Thyroid gland (tissue), 4 donors: ENCODE data around the gene POLG.

Experiments
- CTCF ChIP-seq, 6 experiments: fragments of 200-600 bp in 3 of 6; fragments of 450-650 bp in 3 of 6; sonication (generic) in 3 of 6; IDR thresholded peaks; one replicate each; pipeline ENCODE4 v1.5.1; 2016 to 2019; ENCODE audit warnings: antibody characterized with exemption in 6 of 6, mild to moderate bottlenecking in 2 of 6, inconsistent platforms in 1 of 6, moderate library complexity in 1 of 6
- POLR2A ChIP-seq, 2 donors: fragments of 450-650 bp; IDR thresholded peaks; one replicate each; pipeline ENCODE4 v1.6.1; 2017; ENCODE audit warnings: antibody characterized with exemption in 2 of 2, mild to moderate bottlenecking in 2 of 2, moderate library complexity in 1 of 2

GRCh38 chr15:89383365-89384175, 48.9 kb upstream of the POLG start:
- TF ChIP-seq CTCF (IDR thresholded peaks at IDR 0.05) (no peak), POLR2A (IDR thresholded peaks at IDR 0.05) (no peak)
